Brain pericyte (primary cell): ENCODE data around the gene TRMT2A.

Source experiments
- DNase-seq: peaks from one replicate; pipeline ENCODE4 v3.0.0-alpha.2; 2012; ENCODE audit warnings: low read depth, low spot score

The TRMT2A gene

GRCh38 chr22:20106205-20106848, 10.7 kb downstream of the TRMT2A start:
- no peak for DNase-seq

DNA sequence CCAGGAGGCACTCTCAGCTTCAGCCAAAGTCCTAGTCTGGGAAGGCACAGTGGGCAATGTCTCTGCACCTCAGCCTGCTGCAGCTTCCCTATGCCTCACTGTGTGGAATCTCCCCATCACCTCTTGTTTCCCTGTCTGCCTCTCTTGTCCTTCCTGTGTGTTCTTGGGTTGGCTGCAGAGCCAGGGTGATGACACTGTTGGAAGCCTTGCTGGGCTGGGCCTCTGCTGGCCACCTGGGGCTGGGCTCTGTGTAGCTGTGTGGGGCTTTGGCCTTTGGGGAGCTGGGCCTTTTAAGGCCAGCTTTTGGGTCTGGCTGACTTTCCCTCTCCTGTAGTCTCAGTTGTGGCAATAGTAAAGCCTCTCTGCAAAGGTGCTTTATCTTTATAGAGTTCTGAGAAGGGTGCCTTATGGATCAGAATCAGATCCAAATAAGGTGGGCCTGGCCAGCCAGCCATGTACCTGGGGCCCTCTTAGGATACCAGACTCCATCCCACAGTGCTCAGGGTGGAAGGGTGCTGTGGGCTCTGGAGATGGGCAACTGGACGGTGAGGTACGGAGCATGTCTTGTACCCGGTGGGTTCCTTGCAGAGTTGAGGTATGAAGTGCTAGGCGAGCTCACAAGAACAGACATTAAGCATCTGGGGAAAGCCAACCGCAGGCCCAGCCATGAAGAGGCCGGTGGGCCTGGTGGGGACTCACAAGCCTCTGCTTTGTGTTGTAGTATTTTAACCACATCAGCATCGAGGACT, 11.4 kb downstream of the TRMT2A start:
- no peak for DNase-seq

DNA sequence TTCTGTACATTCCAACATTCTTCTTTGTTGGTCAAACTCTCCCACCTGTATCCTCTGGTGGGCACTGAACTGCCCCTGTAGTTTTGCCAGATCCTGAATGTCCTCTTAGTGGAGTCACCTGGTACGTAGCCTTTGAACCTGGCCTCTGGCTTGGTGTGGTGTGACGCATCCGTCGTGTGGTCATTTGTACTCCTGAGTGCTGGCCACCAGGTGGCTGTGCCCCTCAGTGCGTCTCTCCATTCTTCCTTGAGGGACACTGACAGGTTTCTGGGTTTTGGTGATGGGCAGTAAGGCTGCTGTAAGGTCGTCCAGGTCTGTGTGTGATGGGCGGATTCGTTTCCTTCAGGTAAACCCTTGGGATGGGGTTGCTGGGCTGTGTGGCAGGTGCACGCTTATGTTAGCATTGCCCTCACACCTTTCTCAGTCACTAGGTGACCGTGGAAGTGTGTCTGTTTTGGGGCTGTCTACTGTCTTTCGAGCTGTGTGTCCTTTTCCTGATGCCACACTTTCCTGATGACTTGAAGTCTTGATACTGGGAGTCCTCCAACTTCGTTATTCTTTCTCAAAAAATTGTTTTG, 14.7 kb downstream of the TRMT2A start:
- no peak for DNase-seq

DNA sequence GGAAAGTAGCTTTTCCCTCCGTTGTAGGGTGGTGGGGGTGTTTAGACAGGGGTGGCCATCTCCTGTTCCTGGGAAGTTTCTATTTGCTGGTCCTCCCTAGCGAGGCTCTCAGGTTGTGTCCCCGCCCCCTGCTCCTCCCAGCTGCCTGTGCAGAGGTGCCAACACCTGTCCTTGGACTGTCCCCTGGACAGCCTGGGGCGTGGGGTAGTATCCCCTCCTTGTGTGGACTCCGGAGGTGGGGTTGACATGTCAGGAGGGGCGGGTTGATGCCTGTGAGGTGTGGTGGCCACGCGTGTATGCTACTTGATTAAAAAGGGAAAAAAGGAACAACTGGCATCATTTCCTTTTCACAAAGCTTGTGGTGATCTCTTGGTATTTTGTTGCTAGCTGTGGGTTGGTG, 15.4 kb downstream of the TRMT2A start:
- no peak for DNase-seq

- no peak for DNase-seq
Observed at GRCh38 chr22:20099099-20099711, 17.8 kb downstream of the TRMT2A start.

DNA sequence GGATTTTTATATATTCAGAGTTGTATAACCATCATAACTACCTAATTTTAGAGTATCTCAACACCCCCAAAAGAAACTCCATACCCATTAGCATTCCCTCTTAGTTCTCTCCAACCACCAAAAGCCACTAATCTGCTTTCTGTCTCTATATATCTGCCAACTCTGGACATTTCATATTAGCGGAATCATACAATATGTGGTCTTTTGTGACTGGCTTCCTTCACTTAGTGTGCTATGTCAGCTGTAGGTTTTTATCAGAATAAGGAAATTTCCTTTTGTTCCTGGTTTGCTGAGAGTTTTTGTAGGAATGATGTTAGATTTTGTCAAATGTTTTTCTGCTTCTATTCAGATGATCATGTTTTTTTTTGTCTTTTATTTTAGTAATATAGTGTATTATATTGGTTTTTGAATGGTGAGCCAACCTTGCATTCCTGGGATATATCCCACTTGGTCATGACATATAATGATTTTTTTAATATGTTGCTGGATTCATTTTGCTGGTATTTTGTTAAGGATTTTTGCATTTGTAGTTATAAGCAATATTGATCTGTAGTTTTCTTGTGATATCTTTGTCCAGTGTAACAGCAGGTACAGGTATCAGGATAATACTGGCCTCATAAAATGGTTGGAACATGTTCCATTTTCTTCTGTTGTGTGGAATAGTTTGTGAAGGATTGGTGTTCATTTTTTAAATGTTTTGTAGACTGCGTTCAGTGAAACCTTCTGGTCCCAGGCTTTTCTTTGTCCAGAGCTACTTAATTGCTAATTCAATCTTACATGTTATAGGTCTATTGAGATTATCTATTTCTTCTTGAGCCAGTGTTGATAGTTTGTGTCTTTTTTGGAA, 20.2 kb downstream of the TRMT2A start:
- DNase-seq = no peak

GRCh38 chr22:20095521-20095920, 21.5 kb downstream of the TRMT2A start:
- DNase-seq = no peak

DNA sequence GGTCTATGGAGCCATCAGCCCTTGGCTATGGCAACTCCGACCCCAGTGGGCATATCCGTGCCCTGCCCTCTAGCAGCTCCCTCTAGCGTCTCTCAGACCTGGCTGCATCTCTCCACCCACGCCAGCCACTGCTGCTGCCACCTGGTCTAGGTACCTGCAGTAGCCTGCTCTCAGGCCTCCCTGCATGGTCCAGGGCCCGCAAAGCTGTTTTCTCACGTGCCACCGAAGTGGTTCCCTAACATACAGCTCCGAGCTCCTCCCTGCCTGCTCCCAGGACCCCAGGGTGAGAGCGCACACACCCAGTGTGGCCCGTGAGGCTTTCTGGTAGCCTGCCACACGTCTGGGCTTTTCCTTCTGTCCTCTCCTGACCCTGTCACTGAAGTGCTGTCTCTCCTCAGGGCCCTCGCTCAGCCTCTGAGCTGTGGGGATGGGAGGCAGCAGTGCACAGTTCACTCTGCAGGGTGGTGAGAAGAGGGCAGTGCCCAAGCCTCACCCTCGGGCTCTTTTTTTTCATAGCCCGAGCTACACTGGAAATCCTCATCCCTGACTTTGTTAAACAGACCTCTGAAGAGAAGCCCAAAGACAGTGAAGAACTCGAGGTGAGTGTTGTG, 22.7 kb downstream of the TRMT2A start:
- DNase-seq = no peak

DNA sequence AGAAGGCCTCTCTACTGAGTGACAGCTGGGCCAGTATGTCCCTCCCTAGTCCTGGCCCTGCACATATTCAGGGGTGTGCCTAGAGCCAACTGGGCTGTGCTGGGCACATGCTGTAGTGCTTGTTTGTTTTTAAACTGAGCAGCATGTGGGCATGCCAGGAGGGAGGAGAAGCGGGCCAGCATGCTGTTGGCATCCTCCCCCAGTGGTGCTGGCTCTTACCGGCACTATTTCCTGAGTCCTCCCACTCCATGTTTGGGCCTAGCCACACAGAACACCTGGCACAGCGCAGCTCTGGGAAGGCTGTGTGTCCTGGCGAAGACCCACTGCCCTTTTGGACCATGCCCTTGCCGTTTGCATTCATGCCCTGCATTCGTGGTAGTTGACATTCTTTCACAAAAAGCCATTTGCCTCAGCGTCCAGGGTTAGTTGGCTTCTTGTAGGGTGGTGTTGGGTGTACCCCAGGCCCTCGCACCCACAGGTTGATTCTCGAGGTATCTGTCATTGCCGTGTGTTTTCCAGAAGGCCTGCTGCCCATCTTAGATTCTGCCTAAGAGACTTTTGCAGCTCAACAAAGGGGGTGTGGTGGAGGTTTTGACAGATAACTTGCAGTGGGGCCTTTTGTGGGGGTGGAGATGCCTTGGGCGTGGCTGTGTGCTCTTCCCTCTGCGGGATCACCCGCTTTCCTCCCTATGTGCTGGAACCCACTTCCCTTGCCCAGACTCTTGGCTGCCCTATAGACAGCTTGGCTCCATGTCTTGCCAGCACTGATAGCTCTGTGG, 23.4 kb downstream of the TRMT2A start:
- no peak for DNase-seq

GRCh38 chr22:20092477-20092854, 24.6 kb downstream of the TRMT2A start:
- no peak for DNase-seq

- no peak for DNase-seq
Observed at GRCh38 chr22:20091690-20092476, 25.1 kb downstream of the TRMT2A start.

DNA sequence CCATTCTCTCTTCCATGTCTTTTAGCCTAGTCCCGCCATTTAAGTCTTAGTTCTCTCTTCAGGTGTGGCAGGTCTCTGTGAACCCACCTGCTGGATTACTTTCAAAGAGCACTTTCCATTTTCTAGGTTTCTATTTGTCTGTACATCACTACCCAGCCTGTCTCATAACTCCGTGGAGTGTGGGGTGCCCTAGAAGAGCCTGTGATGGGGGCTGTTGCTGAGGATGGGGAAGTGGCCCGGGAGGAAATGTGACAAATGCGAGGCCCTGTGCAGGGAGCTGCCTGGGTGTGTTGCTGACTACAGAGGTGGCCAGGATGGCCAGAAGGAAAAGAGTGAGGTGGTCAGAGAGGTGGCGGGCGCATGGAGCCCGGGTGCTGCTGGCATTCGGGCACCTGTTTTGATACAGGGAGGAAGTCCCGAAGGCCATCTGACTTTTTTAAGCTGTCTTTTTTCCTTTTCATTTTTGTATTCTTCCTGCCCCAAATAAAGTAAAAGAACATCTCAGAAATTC, 26.2 kb downstream of the TRMT2A start:
- DNase-seq = no peak

DNA sequence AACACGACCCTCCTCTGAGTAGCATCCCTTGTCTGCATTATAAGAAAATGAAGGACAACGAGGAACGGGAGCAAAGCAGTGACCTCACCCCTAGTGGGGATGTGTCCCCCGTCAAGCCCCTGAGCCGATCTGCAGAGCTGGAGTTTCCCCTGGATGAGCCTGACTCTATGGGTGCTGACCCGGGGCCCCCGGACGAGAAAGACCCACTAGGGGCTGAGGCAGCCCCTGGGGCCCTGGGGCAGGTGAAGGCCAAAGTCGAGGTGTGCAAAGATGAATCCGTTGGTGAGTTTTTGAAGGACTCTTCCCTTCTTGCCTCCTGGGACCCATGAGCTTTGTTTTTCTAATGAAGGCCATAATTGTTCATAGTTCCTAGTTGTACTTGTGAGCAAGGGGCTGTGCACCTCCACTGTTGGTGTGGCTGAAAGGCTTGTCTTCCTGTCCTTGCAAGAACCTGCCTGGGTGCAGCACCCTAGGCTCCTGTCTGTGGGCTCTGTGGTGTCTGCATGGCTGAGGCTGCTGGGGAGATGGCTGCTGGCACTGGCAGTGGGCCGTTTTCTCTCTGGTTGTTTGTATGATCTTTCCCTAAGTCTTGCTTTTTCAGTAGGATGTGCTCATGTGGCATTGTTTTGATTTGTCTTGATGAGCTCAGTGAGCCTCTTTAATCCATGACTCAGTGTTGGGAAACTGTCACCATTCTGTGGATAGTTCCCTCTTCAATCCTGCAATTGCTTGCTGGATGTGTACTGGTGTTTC, 26.9 kb downstream of the TRMT2A start:
- DNase-seq = no peak

DNA sequence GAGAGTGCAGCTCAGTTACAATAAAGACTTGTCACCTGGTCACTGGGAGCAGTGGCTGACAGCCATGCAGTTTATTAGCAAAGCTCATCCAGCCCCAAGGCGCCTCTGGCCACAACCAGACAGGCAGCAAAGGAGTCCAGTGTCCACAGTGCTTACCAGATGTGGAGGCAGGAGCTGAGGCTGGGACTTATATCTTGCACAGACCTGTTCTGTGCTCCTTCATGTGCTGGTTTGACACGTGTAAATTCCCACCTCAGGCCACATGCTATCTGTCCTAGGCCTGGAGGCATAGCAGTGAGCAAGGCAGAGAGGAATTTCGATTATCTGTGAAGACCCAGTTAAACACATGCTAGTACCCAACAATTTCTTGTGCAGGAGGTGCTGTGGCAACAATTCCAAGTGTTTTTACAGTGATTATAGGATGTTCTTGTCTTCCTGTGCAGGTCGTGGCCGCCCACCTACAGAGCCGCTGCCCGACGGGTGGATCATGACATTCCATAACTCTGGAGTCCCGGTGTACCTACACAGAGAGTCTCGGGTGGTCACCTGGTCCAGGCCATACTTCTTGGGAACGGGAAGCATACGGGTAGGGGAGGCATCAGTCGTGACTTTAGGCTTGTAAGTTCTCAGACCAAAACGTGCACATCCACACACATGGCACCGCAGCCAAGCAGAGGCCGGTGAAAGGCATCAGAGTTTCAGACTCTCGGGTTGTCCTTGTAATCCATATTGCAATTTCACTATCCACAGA, 27.6 kb downstream of the TRMT2A start:
- no peak for DNase-seq

- DNase-seq = no peak
Observed at GRCh38 chr22:20088263-20088648, 28.8 kb downstream of the TRMT2A start.

DNA sequence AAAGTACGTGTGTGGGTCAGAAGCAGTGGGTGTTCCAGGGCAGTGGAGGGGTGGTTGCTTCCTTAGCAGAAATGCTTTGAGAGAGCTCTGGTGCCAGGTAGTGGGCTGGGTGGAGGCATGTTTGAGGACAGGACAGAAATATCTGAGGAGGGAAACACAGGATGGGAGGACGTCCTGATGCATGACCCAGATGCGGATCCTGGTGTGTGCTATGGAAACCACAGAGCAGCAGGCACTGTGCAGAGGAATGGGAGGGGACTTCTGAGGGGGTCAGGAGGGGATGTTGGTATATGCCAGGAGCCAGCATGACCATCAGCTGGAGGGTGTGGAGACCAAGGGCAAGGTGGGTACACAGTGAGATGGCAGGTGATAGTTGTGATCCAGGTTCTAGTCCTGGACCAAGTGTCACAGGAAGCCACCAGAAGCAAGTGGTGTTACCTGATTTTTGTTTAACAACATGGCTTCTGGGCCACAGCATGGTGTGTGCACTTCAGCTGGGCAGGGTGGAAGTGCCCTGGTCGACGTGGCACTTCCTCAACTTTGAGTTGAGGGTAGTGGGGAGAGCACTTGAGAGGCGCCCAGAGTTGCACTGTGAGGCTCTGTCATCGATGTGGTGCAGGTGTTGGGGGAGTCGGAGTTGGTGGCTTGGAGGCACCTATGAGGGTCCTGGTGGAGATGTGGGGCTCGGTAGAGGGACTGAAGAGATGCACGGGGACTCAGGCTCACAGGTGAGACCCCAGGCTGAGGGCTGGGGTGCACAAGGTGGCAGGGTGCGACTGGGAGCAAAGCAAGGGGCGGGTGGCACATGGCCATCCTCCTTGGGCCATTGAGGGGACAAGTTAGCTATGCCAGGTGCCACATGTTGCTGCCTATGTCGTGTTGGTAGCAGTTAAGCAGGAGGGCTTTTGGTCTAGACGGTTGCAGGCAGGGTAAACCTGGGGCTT, 29.4 kb downstream of the TRMT2A start:
- DNase-seq = no peak

- DNase-seq = no peak
Observed at GRCh38 chr22:20086763-20087162, 30.3 kb downstream of the TRMT2A start.
